GM19372 (cell line): Measurements from ENCODE around the gene NOL4L.

Experiments
- ATAC-seq: cut with Tn5 transposase; IDR thresholded peaks from one replicate; pipeline ENCODE4 v1.9.1; 2021; ENCODE audit warnings: mild to moderate bottlenecking, low read depth, moderate library complexity; ENCODE audit not compliant: unreplicated experiment

Gene NOL4L

GRCh38 chr20:32543570-32544259, 41.4 kb downstream of the NOL4L start:
- ATAC-seq = no peak

GRCh38 chr20:32542259-32542615, 42.9 kb downstream of the NOL4L start:
- ATAC-seq = no peak

DNA sequence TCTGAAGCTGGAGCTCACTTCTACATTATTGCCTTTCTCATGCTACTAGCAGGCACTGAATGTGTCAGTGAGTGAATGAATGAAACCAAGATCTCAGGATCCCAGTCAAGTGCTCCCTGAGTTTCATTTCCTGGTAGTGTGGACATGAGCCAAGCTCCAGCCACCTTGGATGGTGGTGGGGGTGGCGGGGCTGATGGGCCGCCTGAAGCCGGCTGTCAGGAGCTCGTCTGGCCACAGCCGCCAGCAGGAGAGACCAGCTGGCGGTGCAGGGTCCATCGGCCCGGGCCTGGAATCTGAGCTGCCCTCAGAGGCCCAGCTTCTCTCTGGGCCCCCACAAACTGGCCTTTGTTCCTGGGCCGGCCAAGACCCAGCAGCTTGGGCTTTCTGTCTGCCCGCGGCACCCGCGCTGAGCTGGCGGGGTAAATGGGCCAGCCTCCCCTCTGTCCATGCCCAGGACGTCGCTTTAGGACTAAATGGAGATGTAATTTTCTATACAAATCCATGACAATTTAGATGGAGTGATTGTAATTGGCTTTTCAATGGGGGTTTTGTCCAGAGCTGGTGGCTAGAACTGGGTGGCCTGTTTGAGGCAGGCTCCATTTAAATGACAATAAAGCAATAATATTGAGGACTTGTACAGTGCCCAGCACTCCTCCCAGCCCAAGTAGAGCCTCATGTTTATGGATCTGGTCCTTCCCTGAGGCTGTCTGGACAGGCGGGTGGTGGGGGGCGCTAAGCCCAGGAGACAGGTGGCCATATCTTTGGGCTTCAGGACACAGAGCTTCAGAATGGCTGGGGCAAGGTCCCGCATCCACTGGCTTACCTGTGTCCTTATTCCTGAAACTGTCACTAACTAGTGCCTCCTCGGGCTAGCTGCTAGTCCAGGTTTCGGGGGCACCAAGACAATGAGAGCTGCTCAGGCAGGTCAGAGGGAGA, 43.5 kb downstream of the NOL4L start:
- ATAC-seq = no peak

- no peak for ATAC-seq
Observed at GRCh38 chr20:32539817-32540675, 45.1 kb downstream of the NOL4L start.

- ATAC-seq = no peak
Observed at GRCh38 chr20:32539026-32539816, 45.9 kb downstream of the NOL4L start.

DNA sequence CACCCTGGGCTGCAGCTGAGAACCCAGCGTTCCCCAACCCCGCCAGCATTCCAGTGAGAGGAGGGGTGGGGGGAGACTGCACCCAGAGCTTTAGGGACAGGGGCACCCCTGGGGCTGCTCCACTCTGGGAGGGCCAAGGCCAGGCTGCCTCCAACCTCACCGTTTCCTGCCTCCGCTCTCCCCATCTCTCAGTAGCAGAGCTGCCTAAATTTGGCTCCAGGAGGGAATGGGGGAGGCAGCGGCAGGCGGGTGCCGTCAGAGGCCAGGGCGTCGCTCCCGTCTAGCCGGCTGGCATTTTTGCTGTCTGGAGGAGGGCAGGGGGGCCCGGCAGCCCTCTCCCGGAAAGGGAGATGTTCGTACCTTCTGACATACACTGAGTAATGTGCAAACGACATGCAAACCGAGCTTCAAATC, 46.6 kb downstream of the NOL4L start:
- ATAC-seq = no peak

- no peak for ATAC-seq
Observed at GRCh38 chr20:32537657-32538525, 47.2 kb downstream of the NOL4L start.

GRCh38 chr20:32536851-32537656, 48.1 kb downstream of the NOL4L start:
- ATAC-seq = peak; percentile 28

DNA sequence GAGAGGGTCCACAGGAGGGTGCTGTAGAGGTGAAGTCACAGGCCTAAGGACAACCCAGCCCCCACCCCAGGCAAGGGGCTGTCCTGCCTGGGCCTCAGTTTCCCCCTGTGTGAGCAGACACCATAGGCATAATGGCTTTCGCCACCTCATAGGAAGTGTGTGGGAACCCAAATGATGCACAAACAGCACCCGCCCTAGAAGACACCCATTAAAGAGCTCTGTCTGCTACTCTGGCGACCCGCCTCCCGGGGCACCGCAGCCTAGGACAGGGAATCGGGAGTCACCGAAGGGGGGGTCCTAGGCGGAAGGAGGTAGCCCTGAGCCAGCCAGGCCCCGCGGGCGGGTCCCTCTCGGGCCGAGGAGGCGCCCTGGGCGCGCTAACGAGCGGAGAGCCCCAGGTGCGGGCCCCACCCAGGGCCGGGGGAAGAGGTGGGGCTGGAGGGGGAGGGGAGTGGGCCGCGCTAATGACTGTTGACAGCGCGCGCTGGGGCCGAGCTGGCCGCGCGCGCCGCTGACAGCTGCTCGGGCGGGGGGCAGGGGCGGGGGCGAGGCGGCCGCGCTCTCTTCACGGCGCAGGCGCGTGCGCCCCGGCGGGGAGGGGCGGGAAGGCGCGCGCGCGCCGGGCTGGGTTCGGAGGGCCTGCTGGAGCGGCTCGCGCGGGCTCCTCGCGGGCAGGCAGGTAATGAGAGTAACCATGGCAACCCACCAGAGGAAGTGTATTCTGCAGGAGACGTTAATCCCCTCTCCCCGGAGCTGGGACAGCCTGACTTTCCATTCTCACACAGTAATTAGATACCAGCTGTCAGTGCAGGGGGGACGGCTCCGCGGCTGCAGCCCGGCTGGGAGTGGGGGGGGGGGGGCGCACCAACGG, 48.9 kb downstream of the NOL4L start:
- ATAC-seq = peak; percentile 50

DNA sequence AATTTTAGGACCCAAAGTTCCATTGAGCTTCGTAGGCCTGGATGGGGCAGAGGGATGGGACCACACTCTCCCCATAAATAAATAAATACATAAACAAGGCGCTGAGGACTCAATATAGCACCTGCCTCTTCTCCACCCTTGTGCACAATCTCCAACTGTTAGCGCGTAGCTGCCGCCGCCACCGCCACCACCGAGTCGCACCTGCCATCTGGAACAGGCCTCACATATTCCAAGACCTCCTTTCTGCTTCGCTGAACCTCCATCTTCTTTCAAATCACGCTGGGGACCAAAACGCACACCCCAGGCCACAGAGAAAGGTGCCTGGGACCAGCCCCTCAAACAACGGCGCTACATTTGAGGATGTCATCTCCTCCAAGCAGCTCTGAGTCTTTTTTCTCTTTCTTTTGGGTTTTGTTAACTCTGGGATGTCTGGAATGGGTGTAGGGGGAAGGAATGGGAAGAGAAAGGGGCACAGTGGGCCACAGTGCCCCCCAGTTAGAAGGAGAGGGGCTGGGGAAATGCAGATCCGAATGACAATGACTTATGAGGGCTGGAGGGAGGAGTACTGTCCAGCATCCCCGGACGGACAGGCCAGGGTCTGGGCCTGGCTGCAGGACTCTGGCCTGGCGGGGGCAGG, 49.7 kb downstream of the NOL4L start:
- ATAC-seq = no peak

DNA sequence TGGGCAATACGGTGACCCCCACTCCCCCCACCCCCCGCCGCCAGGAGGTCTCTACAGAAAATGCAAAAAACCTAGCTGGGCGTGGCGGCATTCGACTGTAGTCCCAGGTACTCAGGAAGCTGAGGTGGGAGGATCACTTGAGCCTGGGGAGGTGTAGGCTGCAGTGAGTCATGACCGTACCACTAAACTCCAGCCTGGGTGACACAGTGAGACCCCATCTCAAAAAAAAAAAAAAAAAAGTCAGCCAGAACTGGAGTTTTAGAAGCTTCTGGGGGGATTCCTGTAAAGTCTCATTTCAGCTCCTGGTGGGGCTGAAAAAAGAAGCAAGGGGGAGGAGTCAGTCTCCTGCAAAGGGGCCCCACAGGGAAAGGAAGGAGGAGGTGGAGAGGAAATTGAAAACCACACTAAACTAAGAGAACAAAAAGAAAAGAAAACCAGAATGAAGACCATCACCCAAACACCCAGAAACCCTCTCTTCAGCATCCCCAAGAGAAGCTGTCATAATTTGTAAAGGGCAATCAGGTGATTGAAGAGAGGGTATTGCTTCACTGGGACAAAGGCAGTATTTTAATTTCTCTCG, 50.4 kb downstream of the NOL4L start:
- ATAC-seq = no peak

GRCh38 chr20:32533732-32534131, 51.4 kb downstream of the NOL4L start:
- no peak for ATAC-seq

- ATAC-seq = no peak
Observed at GRCh38 chr20:32532246-32532645, 52.9 kb downstream of the NOL4L start.

DNA sequence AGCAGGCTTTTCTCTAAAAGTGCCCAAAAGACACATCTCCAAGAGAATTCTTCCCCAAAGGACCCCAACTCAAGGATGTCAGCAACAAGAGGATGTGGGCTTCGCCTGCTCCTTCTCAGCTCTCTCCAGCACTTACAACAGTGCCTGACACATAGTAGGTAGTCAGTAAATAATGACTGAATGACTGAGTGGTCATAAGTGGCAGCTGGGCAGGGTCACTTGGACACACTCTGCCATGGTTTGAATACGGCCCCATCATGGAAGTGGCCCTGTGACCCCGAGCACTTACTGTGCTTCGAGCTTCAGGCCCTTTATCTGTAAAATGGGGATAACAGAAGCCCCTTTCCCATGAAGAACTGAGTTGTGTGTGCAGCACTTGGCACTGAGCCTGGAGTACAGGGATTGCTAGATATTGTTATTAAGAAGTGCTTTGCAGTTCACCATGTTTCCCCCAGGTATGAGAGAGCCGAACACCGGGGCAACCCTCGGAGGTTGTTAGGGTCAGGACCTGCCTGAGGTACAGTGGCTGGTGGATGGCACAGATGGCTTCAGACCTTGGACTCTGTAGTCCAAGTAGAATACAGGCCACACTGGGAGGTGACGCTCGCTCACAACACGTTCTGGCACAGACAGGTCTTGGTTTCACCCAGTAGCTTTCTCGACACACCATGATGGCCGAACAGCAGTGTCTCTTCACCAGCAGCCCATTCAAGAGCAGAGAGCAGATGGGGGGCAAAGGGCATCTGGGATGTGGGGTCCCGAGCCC, 56.0 kb downstream of the NOL4L start:
- ATAC-seq = no peak

- no peak for ATAC-seq
Observed at GRCh38 chr20:32528171-32528891, 56.8 kb downstream of the NOL4L start.
